GM23338 (cell line): Measurements from ENCODE around the gene VWCE. TPM values are rescaled to one million over a fixed set of nuclear protein-coding genes. Genes with fewer than 3 reads are reported as not detected.

Experiments
- ATAC-seq: fragments of 200-7000 bp; cut with Tn5 transposase; 3 replicates; pipeline ENCODE4 v1.9.1; 2020
- DNase-seq: peaks from one replicate; pipeline ENCODE4 v3.0.0-alpha.2; 2015; ENCODE audit warnings: low spot score
- H2AFZ ChIP-seq: fragments of 200-600 bp; sonication (generic); 2 replicates; pipeline ENCODE4 v1.8.0; 2016; ENCODE audit warnings: antibody characterized with exemption, mild to moderate bottlenecking, moderate library complexity
- H3F3A ChIP-seq: fragments of 200-600 bp; sonication (generic); replicated peaks from 2 replicates; pipeline ENCODE4 v1.8.0; 2017; ENCODE audit warnings: antibody characterized with exemption, mixed run types, low read depth
- H3K27ac ChIP-seq: fragments of 200-600 bp; sonication (generic); 2 replicates; pipeline ENCODE4 v1.6.1; 2016; ENCODE audit warnings: low read depth
- H3K27me3 ChIP-seq: fragments of 200-600 bp; sonication (generic); 2 replicates; pipeline ENCODE4 v1.8.0; 2016; ENCODE audit warnings: mild to moderate bottlenecking, mixed run types, moderate library complexity; ENCODE audit not compliant: insufficient read depth
- H3K36me3 ChIP-seq: fragments of 200-600 bp; sonication (generic); 2 replicates; pipeline ENCODE4 v1.8.0; 2016; ENCODE audit warnings: mild to moderate bottlenecking; ENCODE audit not compliant: insufficient read depth
- H3K4me1 ChIP-seq: fragments of 200-600 bp; sonication (generic); 2 replicates; pipeline ENCODE4 v1.8.0; 2016; ENCODE audit warnings: mild to moderate bottlenecking, moderate library complexity; ENCODE audit not compliant: insufficient read depth
- H3K4me2 ChIP-seq: fragments of 200-600 bp; sonication (generic); 2 replicates; pipeline ENCODE4 v1.7.1; 2017; ENCODE audit warnings: mixed run types
- H3K4me3 ChIP-seq: fragments of 200-600 bp; sonication (generic); 2 replicates; pipeline ENCODE4 v1.6.1; 2016; ENCODE audit warnings: mixed run types
- H3K79me2 ChIP-seq: fragments of 200-600 bp; sonication (generic); replicated peaks from 2 replicates; pipeline ENCODE4 v1.8.0; 2017; ENCODE audit warnings: mild to moderate bottlenecking; ENCODE audit not compliant: insufficient read depth
- H3K9me2 ChIP-seq: fragments of 200-600 bp; sonication (generic); 2 replicates; pipeline ENCODE4 v1.8.0; 2017; ENCODE audit not compliant: insufficient read depth
- H4K20me1 ChIP-seq: fragments of 200-600 bp; sonication (generic); replicated peaks from 2 replicates; pipeline ENCODE4 v1.8.0; 2017; ENCODE audit warnings: mild to moderate bottlenecking; ENCODE audit not compliant: insufficient read depth
- H3K27ac Mint-ChIP-seq: 2 replicates; pipeline ENCODE4 v1.8.0; 2020; ENCODE audit warnings: inconsistent platforms, mild to moderate bottlenecking, moderate library complexity, mixed read lengths
- H3K27me3 Mint-ChIP-seq: 3 replicates; pipeline ENCODE4 v1.8.0; 2022; ENCODE audit warnings: low read depth, mild to moderate bottlenecking, moderate library complexity, mixed read lengths, inconsistent platforms; ENCODE audit not compliant: insufficient read depth, poor library complexity
- H3K36me3 Mint-ChIP-seq: 3 replicates; pipeline ENCODE4 v1.8.0; 2021; ENCODE audit warnings: low read depth, mild to moderate bottlenecking, inconsistent platforms, moderate library complexity, mixed read lengths
- H3K4me1 Mint-ChIP-seq: 3 replicates; pipeline ENCODE4 v1.8.0; 2020; ENCODE audit warnings: mild to moderate bottlenecking, inconsistent platforms, mixed read lengths
- H3K4me3 Mint-ChIP-seq: 3 replicates; pipeline ENCODE4 v1.8.0; 2021; ENCODE audit warnings: moderate library complexity, mild to moderate bottlenecking, inconsistent platforms, mixed read lengths
- H3K9me3 Mint-ChIP-seq: 3 replicates; pipeline ENCODE4 v1.8.0; 2020; ENCODE audit warnings: moderate library complexity, mild to moderate bottlenecking, inconsistent platforms, mixed read lengths
- CREB1 ChIP-seq: fragments of 250-450 bp; sonication (Bioruptor Pico); IDR thresholded peaks from 2 replicates; pipeline ENCODE4 v1.5.0; 2020; ENCODE audit warnings: low read depth, mild to moderate bottlenecking, moderate library complexity
- EZH2 ChIP-seq: fragments of 200-600 bp; sonication (generic); IDR thresholded peaks from one replicate; pipeline ENCODE4 v1.8.0; 2017; ENCODE audit warnings: antibody characterized with exemption, mild to moderate bottlenecking, low read depth; ENCODE audit not compliant: unreplicated experiment
- EZH2phosphoT487 ChIP-seq: fragments of 200-600 bp; sonication (generic); IDR thresholded peaks from one replicate; pipeline ENCODE4 v1.8.1; 2018; ENCODE audit warnings: antibody characterized with exemption; ENCODE audit not compliant: unreplicated experiment
- JUNB ChIP-seq: IDR thresholded peaks from one replicate; pipeline ENCODE4 v1.6.1; 2016; ENCODE audit warnings: antibody characterized with exemption; ENCODE audit not compliant: unreplicated experiment
- NANOG ChIP-seq: IDR thresholded peaks from 2 replicates; pipeline ENCODE4 v1.6.1; 2016; ENCODE audit warnings: antibody characterized with exemption, borderline replicate concordance
- POLR2AphosphoS5 ChIP-seq: IDR thresholded peaks from 2 replicates; pipeline ENCODE4 v1.6.1; 2016; ENCODE audit warnings: antibody characterized with exemption, low read depth
- STAT1 ChIP-seq: IDR thresholded peaks from one replicate; pipeline ENCODE4 v1.6.1; 2016; ENCODE audit warnings: antibody characterized with exemption; ENCODE audit not compliant: unreplicated experiment
- ZNF114 ChIP-seq: fragments of 250-450 bp; sonication (Bioruptor Pico); IDR thresholded peaks from 2 replicates; pipeline ENCODE4 v1.5.0; 2020; ENCODE audit warnings: mild to moderate bottlenecking, moderate library complexity
- ZNF331 ChIP-seq: fragments of 250-450 bp; sonication (Bioruptor Pico); IDR thresholded peaks from 2 replicates; pipeline ENCODE4 v1.5.0; 2020; ENCODE audit warnings: low read depth, mild to moderate bottlenecking, moderate library complexity
- ZNF462 ChIP-seq: fragments of 250-450 bp; sonication (Bioruptor Pico); IDR thresholded peaks from 2 replicates; pipeline ENCODE4 v1.5.0; 2020; ENCODE audit warnings: mild to moderate bottlenecking, moderate library complexity
- polyA plus RNA-seq: library from polyadenylated mRNA; unstranded; fragments of >200 nt; fragmentation: Nextera tagmentation; extraction: Ambion mirVana; gene quantifications from 2 replicates; pipeline ENCODE4 v1.2.1, GENCODE V29; 2016
- total RNA-seq: library from RNA; depleted of rRNA; stranded (reverse); fragments of >200 nt; shearing (Covaris generic); gene quantifications from 2 replicates; pipeline ENCODE4 v1.2.3, GENCODE V29; 2014
- TF ChIP-seq, protein P1 (sequence below): IDR thresholded peaks from 2 replicates; pipeline ENCODE4 v1.6.1; 2016; ENCODE audit warnings: antibody characterized with exemption
- TF ChIP-seq, protein P2 (sequence below), 2 experiments: fragments of 200-600 bp in 1 of 2; sonication (generic) in 1 of 2; conservative IDR thresholded peaks; 2 replicates each; pipeline versions ENCODE4 v1.5.1 to v1.6.1; 2016 to 2017; ENCODE audit warnings: antibody characterized with exemption in 2 of 2, low read depth in 2 of 2, mild to moderate bottlenecking in 2 of 2, moderate library complexity in 1 of 2
- TF ChIP-seq, protein P3 (sequence below): IDR thresholded peaks from one replicate; pipeline ENCODE4 v1.6.1; 2018; ENCODE audit warnings: antibody characterized with exemption; ENCODE audit not compliant: unreplicated experiment

The VWCE gene
- total and polyA plus RNA-seq, 2 experiments from 2014 or later, result 9.9 to 16.9 TPM

DNA sequence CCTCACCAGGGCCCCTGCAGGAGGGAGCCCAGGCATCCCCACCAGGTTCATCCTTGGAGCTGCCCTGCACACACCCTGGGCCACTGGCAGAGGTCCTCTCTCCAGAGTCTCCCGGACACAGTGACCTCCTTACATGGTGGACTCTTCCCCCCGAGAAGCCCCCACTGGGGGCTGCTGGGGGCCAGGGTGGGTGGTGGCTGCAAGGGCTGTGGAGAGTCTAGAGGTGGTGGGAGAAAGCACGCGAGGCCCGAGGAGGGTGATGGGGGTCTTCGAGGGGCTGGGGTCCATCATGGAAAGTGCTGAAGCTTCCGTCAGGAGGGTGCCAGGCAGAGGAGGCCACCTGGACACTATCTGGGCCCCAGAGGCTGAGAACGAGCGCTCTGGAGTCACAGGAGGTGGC lies 36.6 kb downstream of the VWCE start:
- Mint-ChIP-seq H3K36me3 (peaks cover 5% of the 10 kb centered on the region; the same call in 2 of the 3 replicates), H3K9me3 (no peaks in the 10 kb centered on the region), H3K4me1 (no peaks in the 10 kb centered on the region), H3K27ac (no peak overlapping the region), H3K27me3 (peaks cover 2% of the 10 kb centered on the region), H3K4me3 (no peak overlapping the region)
- no peak for ATAC-seq
- TF ChIP-seq, protein P1, sequence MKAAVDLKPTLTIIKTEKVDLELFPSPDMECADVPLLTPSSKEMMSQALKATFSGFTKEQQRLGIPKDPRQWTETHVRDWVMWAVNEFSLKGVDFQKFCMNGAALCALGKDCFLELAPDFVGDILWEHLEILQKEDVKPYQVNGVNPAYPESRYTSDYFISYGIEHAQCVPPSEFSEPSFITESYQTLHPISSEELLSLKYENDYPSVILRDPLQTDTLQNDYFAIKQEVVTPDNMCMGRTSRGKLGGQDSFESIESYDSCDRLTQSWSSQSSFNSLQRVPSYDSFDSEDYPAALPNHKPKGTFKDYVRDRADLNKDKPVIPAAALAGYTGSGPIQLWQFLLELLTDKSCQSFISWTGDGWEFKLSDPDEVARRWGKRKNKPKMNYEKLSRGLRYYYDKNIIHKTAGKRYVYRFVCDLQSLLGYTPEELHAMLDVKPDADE, result no peak
- no peak for TF ChIP-seq JUNB
- TF ChIP-seq EZH2phosphoT487, result no peak
- TF ChIP-seq CREB1, result no peak
- no peak for TF ChIP-seq EZH2
- TF ChIP-seq, protein P2, sequence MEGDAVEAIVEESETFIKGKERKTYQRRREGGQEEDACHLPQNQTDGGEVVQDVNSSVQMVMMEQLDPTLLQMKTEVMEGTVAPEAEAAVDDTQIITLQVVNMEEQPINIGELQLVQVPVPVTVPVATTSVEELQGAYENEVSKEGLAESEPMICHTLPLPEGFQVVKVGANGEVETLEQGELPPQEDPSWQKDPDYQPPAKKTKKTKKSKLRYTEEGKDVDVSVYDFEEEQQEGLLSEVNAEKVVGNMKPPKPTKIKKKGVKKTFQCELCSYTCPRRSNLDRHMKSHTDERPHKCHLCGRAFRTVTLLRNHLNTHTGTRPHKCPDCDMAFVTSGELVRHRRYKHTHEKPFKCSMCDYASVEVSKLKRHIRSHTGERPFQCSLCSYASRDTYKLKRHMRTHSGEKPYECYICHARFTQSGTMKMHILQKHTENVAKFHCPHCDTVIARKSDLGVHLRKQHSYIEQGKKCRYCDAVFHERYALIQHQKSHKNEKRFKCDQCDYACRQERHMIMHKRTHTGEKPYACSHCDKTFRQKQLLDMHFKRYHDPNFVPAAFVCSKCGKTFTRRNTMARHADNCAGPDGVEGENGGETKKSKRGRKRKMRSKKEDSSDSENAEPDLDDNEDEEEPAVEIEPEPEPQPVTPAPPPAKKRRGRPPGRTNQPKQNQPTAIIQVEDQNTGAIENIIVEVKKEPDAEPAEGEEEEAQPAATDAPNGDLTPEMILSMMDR (conservative IDR thresholded peaks at IDR 0.05; ENCODE audit: low read depth in 2 of 2), result no peak
- no peak for TF ChIP-seq ZNF462
- TF ChIP-seq POLR2AphosphoS5, result no peak
- no peak for TF ChIP-seq STAT1
- no peak for TF ChIP-seq NANOG
- TF ChIP-seq ZNF331 (CRISPR knock-in tag), result no peak
- no peak for TF ChIP-seq ZNF114 (CRISPR knock-in tag)
- TF ChIP-seq, protein P3, sequence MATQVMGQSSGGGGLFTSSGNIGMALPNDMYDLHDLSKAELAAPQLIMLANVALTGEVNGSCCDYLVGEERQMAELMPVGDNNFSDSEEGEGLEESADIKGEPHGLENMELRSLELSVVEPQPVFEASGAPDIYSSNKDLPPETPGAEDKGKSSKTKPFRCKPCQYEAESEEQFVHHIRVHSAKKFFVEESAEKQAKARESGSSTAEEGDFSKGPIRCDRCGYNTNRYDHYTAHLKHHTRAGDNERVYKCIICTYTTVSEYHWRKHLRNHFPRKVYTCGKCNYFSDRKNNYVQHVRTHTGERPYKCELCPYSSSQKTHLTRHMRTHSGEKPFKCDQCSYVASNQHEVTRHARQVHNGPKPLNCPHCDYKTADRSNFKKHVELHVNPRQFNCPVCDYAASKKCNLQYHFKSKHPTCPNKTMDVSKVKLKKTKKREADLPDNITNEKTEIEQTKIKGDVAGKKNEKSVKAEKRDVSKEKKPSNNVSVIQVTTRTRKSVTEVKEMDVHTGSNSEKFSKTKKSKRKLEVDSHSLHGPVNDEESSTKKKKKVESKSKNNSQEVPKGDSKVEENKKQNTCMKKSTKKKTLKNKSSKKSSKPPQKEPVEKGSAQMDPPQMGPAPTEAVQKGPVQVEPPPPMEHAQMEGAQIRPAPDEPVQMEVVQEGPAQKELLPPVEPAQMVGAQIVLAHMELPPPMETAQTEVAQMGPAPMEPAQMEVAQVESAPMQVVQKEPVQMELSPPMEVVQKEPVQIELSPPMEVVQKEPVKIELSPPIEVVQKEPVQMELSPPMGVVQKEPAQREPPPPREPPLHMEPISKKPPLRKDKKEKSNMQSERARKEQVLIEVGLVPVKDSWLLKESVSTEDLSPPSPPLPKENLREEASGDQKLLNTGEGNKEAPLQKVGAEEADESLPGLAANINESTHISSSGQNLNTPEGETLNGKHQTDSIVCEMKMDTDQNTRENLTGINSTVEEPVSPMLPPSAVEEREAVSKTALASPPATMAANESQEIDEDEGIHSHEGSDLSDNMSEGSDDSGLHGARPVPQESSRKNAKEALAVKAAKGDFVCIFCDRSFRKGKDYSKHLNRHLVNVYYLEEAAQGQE, result no peak
- H3K9me2 ChIP-seq, result no peaks in the 10 kb centered on the region
- no peaks in the 10 kb centered on the region for H3K36me3 ChIP-seq
- no peak overlapping the region for H3K27ac ChIP-seq
- H3K27me3 ChIP-seq, result no peaks in the 10 kb centered on the region
- no peak overlapping the region for H3K4me2 ChIP-seq
- no peaks in the 10 kb centered on the region for H3F3A ChIP-seq
- no peak overlapping the region for H2AFZ ChIP-seq
- no peak overlapping the region for H3K4me3 ChIP-seq
- no peaks in the 10 kb centered on the region for H3K79me2 ChIP-seq
- 0 out of 2 replicates have a peak, but pooled peaks cover 4% of the 10 kb centered on the region for H4K20me1 ChIP-seq
- no peaks in the 10 kb centered on the region for H3K4me1 ChIP-seq
- no peak for DNase-seq
